Central memory CD8-positive, alpha-beta T cell (primary cell): ENCODE measurements around the gene MNS1.
"Not testable (repeated sequence)": the region's sequence is repeated elsewhere in the genome, so short reads cannot be mapped to it uniquely, and the experiment has no call there.

Source experiments
- ATAC-seq: fragments of 150-1000 bp; cut with Tn5 transposase; replicated peaks from 2 replicates; pipeline ENCODE4 v1.10.0; 2022; ENCODE audit warnings: mild to moderate bottlenecking, moderate FRiP score, moderate number of reproducible peaks; ENCODE audit not compliant: poor library complexity, severe bottlenecking; ENCODE audit errors: extremely low read depth
- DNase-seq, 2 donors: peaks; one replicate each; pipeline ENCODE4 v3.0.0; 2021; ENCODE audit warnings: low spot score in 2 of 2
- H3K27ac Mint-ChIP-seq: one replicate; pipeline ENCODE4 v1.8.0; 2022; ENCODE audit warnings: low read depth, mild to moderate bottlenecking, moderate library complexity, mixed read lengths
- H3K27me3 Mint-ChIP-seq: one replicate; pipeline ENCODE4 v1.8.0; 2022; ENCODE audit warnings: mixed read lengths
- H3K36me3 Mint-ChIP-seq: one replicate; pipeline ENCODE4 v1.8.0; 2022; ENCODE audit warnings: mild to moderate bottlenecking, moderate library complexity, mixed read lengths; ENCODE audit not compliant: insufficient read depth
- H3K4me1 Mint-ChIP-seq: one replicate; pipeline ENCODE4 v1.8.0; 2022; ENCODE audit warnings: mixed read lengths
- H3K4me3 Mint-ChIP-seq: one replicate; pipeline ENCODE4 v1.8.0; 2022; ENCODE audit warnings: mild to moderate bottlenecking, moderate library complexity, mixed read lengths
- H3K9me3 Mint-ChIP-seq: one replicate; pipeline ENCODE4 v1.8.0; 2022; ENCODE audit warnings: mixed read lengths

MNS1 gene

GRCh38 chr15:56432304-56432703 lies 32.6 kb downstream of the MNS1 start:
- ATAC-seq (no peak), DNase-seq (no peak)
- no peaks in the 10 kb centered on the region for H3K9me3 Mint-ChIP-seq
- no peak overlapping the region for H3K27ac Mint-ChIP-seq
- no peaks in the 10 kb centered on the region for H3K4me1 Mint-ChIP-seq
- no peaks in the 10 kb centered on the region for H3K36me3 Mint-ChIP-seq
- no peak overlapping the region for H3K4me3 Mint-ChIP-seq
- peaks cover 64% of the 10 kb centered on the region for H3K27me3 Mint-ChIP-seq

DNA sequence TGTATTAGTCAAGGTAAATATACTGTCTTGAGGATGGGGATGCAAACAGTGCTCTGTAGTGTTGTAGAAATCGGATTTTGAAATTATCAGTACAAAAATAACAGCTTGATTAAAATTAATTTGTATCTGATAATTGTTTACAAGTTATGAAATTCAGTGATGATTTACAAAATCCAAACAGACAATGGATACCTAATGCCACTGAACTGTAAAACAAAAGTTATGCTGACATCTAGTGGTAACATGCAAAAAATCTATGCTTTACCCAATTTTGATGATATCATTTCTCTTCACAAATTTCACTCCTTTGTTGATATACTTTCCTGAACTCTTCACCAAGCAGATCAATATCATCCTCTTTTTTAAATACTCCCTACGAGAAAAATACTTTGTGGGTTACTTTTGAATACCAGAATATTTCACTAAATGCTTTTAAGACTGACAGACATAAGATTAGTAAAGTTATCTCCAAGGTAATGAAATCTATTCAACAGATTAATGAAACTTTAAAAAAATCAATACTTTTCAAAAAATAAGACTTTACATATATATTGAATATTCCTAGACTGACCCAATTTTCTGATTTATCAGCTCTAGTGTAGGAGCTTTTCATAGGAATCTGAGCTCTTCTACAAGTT lies 36.0 kb downstream of the MNS1 start:
- H3K27me3 Mint-ChIP-seq = peaks cover 49% of the 10 kb centered on the region
- H3K4me3 Mint-ChIP-seq = no peak overlapping the region
- H3K9me3 Mint-ChIP-seq = peaks cover 11% of the 10 kb centered on the region
- no peaks in the 10 kb centered on the region for H3K4me1 Mint-ChIP-seq
- no peak for ATAC-seq
- no peak overlapping the region for H3K27ac Mint-ChIP-seq
- DNase-seq = no peak
- H3K36me3 Mint-ChIP-seq = no peaks in the 10 kb centered on the region

GRCh38 chr15:56425976-56426375 lies 39.0 kb downstream of the MNS1 start:
- Mint-ChIP-seq H3K4me1 (no peaks in the 10 kb centered on the region), H3K36me3 (no peaks in the 10 kb centered on the region), H3K9me3 (peaks cover 11% of the 10 kb centered on the region), H3K27ac (no peak overlapping the region), H3K4me3 (no peak overlapping the region), H3K27me3 (peaks cover 43% of the 10 kb centered on the region)
- no peak for ATAC-seq
- no peak for DNase-seq

DNA sequence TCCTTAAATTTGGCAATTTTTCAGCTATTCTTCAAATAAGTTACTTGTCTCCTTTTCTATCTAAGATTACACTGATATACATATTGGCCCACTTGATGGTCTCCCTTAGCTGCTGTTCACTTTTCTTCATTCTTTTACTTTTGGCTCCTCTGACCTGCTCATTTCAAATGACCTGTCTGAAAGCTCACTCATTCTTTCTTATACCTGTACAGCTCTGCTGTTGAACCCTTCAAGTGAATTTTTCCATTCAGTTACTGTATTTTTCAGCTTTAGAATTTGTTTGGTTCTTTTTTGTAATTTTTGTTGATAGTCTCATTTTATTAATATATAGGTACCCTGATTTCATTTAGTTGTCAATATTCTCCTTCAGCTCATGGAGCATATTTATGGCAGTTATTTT lies 39.7 kb downstream of the MNS1 start:
- no peak for ATAC-seq
- H3K36me3 Mint-ChIP-seq = no peaks in the 10 kb centered on the region
- H3K27ac Mint-ChIP-seq = no peak overlapping the region
- no peak overlapping the region for H3K4me3 Mint-ChIP-seq
- H3K9me3 Mint-ChIP-seq = peaks cover 11% of the 10 kb centered on the region
- peaks cover 43% of the 10 kb centered on the region for H3K27me3 Mint-ChIP-seq
- no peak for DNase-seq
- no peaks in the 10 kb centered on the region for H3K4me1 Mint-ChIP-seq

GRCh38 chr15:56413114-56413733 lies 51.7 kb downstream of the MNS1 start:
- not testable (repeated sequence) for H3K27ac Mint-ChIP-seq, DNase-seq, ATAC-seq, H3K36me3 Mint-ChIP-seq, H3K4me3 Mint-ChIP-seq, H3K4me1 Mint-ChIP-seq, H3K9me3 Mint-ChIP-seq
- H3K27me3 Mint-ChIP-seq = peaks cover 22% of the 10 kb centered on the region

- Mint-ChIP-seq H3K36me3 (no peaks in the 10 kb centered on the region), H3K4me1 (no peaks in the 10 kb centered on the region)
Observed at GRCh38 chr15:56411122-56411749, 53.7 kb downstream of the MNS1 start.

GRCh38 chr15:56410721-56411120 lies 54.2 kb downstream of the MNS1 start:
- DNase-seq = no peak
- Mint-ChIP-seq H3K4me1 (no peaks in the 10 kb centered on the region), H3K4me3 (no peak overlapping the region), H3K36me3 (no peaks in the 10 kb centered on the region), H3K27ac (no peak overlapping the region), H3K9me3 (no peaks in the 10 kb centered on the region), H3K27me3 (no peaks in the 10 kb centered on the region)
- no peak for ATAC-seq

More at GRCh38 chr15:56411122-56411749, 53.7 kb downstream of the MNS1 start:
- no peak for ATAC-seq
- no peak overlapping the region for H3K4me3 Mint-ChIP-seq
- no peaks in the 10 kb centered on the region for H3K9me3 Mint-ChIP-seq
- DNase-seq = no peak
- peaks cover 2% of the 10 kb centered on the region for H3K27me3 Mint-ChIP-seq
- no peak overlapping the region for H3K27ac Mint-ChIP-seq

DNA sequence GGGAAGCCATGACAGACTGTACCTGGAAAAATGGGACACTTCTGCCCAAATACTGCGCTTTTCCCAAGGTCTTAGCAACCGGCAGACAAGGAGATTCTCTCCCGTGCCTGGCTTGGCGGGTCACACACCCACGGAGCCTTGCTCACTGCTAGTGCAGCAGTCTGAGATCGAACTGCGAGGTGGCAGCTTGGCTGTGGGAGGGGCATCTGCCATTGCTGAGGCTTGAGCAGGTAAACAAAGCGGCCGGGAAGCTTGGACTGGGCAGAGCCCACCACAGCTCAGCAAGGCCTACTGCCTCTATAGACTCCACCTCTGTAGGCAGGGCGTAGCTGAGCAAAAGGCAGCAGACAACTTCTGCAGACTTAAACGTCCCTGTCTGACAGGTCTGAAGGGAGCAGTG lies 65.7 kb downstream of the MNS1 start:
- not testable (repeated sequence) for H3K36me3 Mint-ChIP-seq, H3K9me3 Mint-ChIP-seq, H3K27ac Mint-ChIP-seq, H3K4me3 Mint-ChIP-seq, DNase-seq, H3K4me1 Mint-ChIP-seq, ATAC-seq
- H3K27me3 Mint-ChIP-seq = peaks cover 29% of the 10 kb centered on the region

GRCh38 chr15:56397325-56397724 lies 67.6 kb downstream of the MNS1 start:
- DNase-seq, H3K4me1 Mint-ChIP-seq, ATAC-seq, H3K4me3 Mint-ChIP-seq, H3K36me3 Mint-ChIP-seq, H3K27ac Mint-ChIP-seq, H3K9me3 Mint-ChIP-seq: not testable (repeated sequence)
- peaks cover 26% of the 10 kb centered on the region for H3K27me3 Mint-ChIP-seq

- Mint-ChIP-seq H3K9me3 (peaks cover under 1% of the 10 kb centered on the region), H3K4me1 (no peaks in the 10 kb centered on the region), H3K4me3 (no peak overlapping the region), H3K36me3 (no peaks in the 10 kb centered on the region), H3K27me3 (peaks cover 2% of the 10 kb centered on the region), H3K27ac (no peak overlapping the region)
- DNase-seq = no peak
- ATAC-seq = no peak
Observed at GRCh38 chr15:56394909-56395308, 70.0 kb downstream of the MNS1 start.

GRCh38 chr15:56393277-56393676 lies 71.7 kb downstream of the MNS1 start:
- no peaks in the 10 kb centered on the region for H3K9me3 Mint-ChIP-seq
- no peaks in the 10 kb centered on the region for H3K4me1 Mint-ChIP-seq
- H3K27ac Mint-ChIP-seq = no peak overlapping the region
- no peaks in the 10 kb centered on the region for H3K27me3 Mint-ChIP-seq
- ATAC-seq = no peak
- H3K36me3 Mint-ChIP-seq = no peaks in the 10 kb centered on the region
- no peak overlapping the region for H3K4me3 Mint-ChIP-seq
- no peak for DNase-seq

- no peak overlapping the region for H3K4me3 Mint-ChIP-seq
- H3K27ac Mint-ChIP-seq = no peak overlapping the region
- ATAC-seq (no peak), DNase-seq (no peak)
- H3K9me3 Mint-ChIP-seq = no peaks in the 10 kb centered on the region
- H3K36me3 Mint-ChIP-seq = no peaks in the 10 kb centered on the region
- peaks cover under 1% of the 10 kb centered on the region for H3K27me3 Mint-ChIP-seq
- no peaks in the 10 kb centered on the region for H3K4me1 Mint-ChIP-seq
Observed at GRCh38 chr15:56390739-56391267, 74.1 kb downstream of the MNS1 start.

- ATAC-seq = no peak
- DNase-seq = no peak
- Mint-ChIP-seq H3K4me3 (no peak overlapping the region), H3K27ac (no peak overlapping the region), H3K4me1 (no peaks in the 10 kb centered on the region), H3K36me3 (no peaks in the 10 kb centered on the region), H3K27me3 (peaks cover 43% of the 10 kb centered on the region), H3K9me3 (peaks cover 3% of the 10 kb centered on the region)
Observed at GRCh38 chr15:56385908-56386307, 79.0 kb downstream of the MNS1 start.
